Measurements from ENCODE around the gene NCF4. TPM values are rescaled to one million over a fixed set of nuclear protein-coding genes. Genes with fewer than 3 reads are reported as not detected.
A peak's percentile ranks its signal among the peaks of the same experiment; 100 is the strongest.

The NCF4 gene
- total and polyA plus RNA-seq, 7 donors: 1.5 to 4.3 (median 2.6) TPM

- TF ChIP-seq, protein P1, sequence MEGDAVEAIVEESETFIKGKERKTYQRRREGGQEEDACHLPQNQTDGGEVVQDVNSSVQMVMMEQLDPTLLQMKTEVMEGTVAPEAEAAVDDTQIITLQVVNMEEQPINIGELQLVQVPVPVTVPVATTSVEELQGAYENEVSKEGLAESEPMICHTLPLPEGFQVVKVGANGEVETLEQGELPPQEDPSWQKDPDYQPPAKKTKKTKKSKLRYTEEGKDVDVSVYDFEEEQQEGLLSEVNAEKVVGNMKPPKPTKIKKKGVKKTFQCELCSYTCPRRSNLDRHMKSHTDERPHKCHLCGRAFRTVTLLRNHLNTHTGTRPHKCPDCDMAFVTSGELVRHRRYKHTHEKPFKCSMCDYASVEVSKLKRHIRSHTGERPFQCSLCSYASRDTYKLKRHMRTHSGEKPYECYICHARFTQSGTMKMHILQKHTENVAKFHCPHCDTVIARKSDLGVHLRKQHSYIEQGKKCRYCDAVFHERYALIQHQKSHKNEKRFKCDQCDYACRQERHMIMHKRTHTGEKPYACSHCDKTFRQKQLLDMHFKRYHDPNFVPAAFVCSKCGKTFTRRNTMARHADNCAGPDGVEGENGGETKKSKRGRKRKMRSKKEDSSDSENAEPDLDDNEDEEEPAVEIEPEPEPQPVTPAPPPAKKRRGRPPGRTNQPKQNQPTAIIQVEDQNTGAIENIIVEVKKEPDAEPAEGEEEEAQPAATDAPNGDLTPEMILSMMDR (IDR thresholded peaks at IDR 0.05): no peak
- WGBS, 3 donors: 61% methylated on average over 8 of the region's 8 CpGs
- intact Hi-C loops (cut with DNase I): loop anchor here (2.0 to 10.0 kb wide), 5 partner anchors 74 to 309 kb away; no protein-coding TSS in a partner anchor
- no peak for DNase-seq
- Histone ChIP-seq H3K36me3 (ENCODE audit: insufficient read depth in 1 of 2, low read depth in 1 of 2) (no peaks in the 10 kb centered on the region), H3K4me3 (no peak overlapping the region), H3K9me3 (no peaks in the 10 kb centered on the region), H3K27me3 (ENCODE audit: insufficient read depth in 3 of 3, low read length in 2 of 3) (peaks cover 0 to under 1% (median 0%) of the 10 kb centered on the region in 3 donors), H3K4me1 (peaks cover 31% of the 10 kb centered on the region), H3K27ac (no peak overlapping the region)
- no peak for ATAC-seq
Measured at GRCh38 chr22:36856792-36857135, 4.0 kb upstream of the NCF4 start.

GRCh38 chr22:36858156-36858555, 2.6 kb upstream of the NCF4 start:
- H3K27me3 ChIP-seq (ENCODE audit: insufficient read depth in 3 of 3, low read length in 2 of 3): no peaks in the 10 kb centered on the region
- TF ChIP-seq, protein P1 (IDR thresholded peaks at IDR 0.05): no peak
- no peaks in the 10 kb centered on the region for H3K36me3 ChIP-seq (ENCODE audit: insufficient read depth in 1 of 2, low read depth in 1 of 2)
- ATAC-seq (peak in 2 of 4 donors; percentile 34 to 37), DNase-seq (no peak)
- intact Hi-C loops (cut with DNase I): loop anchor here (5.0 to 10.0 kb wide), 4 partner anchors 76 to 311 kb away; no protein-coding TSS in a partner anchor
- H3K9me3 ChIP-seq: no peaks in the 10 kb centered on the region
- no peak overlapping the region for H3K27ac ChIP-seq
- 28 to 47% (median 33%) methylated on average over 9 of the region's 9 CpGs for WGBS, 3 donors
- H3K4me1 ChIP-seq: peaks cover 31% of the 10 kb centered on the region
- H3K4me3 ChIP-seq: no peak overlapping the region

- TF ChIP-seq, protein P1 (IDR thresholded peaks at IDR 0.05): no peak
- 87 to 95% (median 91%) methylated on average over 2 of the region's 2 CpGs for WGBS, 3 donors
- Histone ChIP-seq H3K4me1 (peaks cover 31% of the 10 kb centered on the region), H3K36me3 (ENCODE audit: insufficient read depth in 1 of 2, low read depth in 1 of 2) (no peaks in the 10 kb centered on the region), H3K27ac (no peak overlapping the region), H3K4me3 (no peak overlapping the region), H3K27me3 (ENCODE audit: insufficient read depth in 3 of 3, low read length in 2 of 3) (no peaks in the 10 kb centered on the region), H3K9me3 (no peaks in the 10 kb centered on the region)
- DNase-seq (no peak), ATAC-seq (no peak)
- intact Hi-C loops (cut with DNase I): loop anchor here (5.0 to 10.0 kb wide), 4 partner anchors 77 to 312 kb away; no protein-coding TSS in a partner anchor
Measured at GRCh38 chr22:36858966-36859365, 1.8 kb upstream of the NCF4 start.

DNA sequence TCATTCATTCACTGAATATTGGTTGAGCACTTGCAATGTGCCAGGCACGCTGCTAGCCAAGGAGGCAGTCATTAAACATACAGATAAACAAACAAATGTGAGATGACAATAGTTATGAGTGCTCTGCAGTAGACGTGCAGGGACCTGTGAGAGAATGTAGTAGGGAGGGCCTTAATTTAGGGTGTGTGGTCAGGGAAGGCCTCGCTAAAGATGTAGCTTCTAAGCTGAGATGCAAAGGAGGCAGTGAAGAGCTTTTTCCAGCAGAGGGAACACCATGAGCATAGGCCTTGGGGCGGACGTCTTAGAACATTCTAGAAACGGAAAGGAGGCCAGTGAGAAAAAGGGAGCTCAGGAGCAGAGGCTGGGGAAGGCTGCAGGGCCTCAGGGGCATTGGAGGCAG, 789 bp upstream of the NCF4 start:
- no peak overlapping the region for H3K27ac ChIP-seq
- H3K4me3 ChIP-seq: no peak overlapping the region
- DNase-seq (no peak), ATAC-seq (no peak)
- TF ChIP-seq, protein P1 (IDR thresholded peaks at IDR 0.05): no peak
- H3K27me3 ChIP-seq (ENCODE audit: insufficient read depth in 3 of 3, low read length in 2 of 3): no peaks in the 10 kb centered on the region
- intact Hi-C loops (cut with DNase I): no loop called here
- no peaks in the 10 kb centered on the region for H3K9me3 ChIP-seq
- WGBS, 3 donors: 72 to 81% (median 76%) methylated on average over 6 of the region's 6 CpGs
- peaks cover 31% of the 10 kb centered on the region for H3K4me1 ChIP-seq
- H3K36me3 ChIP-seq (ENCODE audit: insufficient read depth in 1 of 2, low read depth in 1 of 2): no peaks in the 10 kb centered on the region

GRCh38 chr22:36860438-36860820, 377 bp upstream of the NCF4 start:
- intact Hi-C loops (cut with DNase I): no loop called here
- no peak overlapping the region for H3K27ac ChIP-seq

More at GRCh38 chr22:36860438-36860820, 377 bp upstream of the NCF4 start:
- Histone ChIP-seq H3K4me1 (peaks cover 28% of the 10 kb centered on the region), H3K27me3 (ENCODE audit: insufficient read depth in 3 of 3, low read length in 2 of 3) (no peaks in the 10 kb centered on the region), H3K4me3 (no peak overlapping the region), H3K36me3 (ENCODE audit: insufficient read depth in 1 of 2, low read depth in 1 of 2) (no peaks in the 10 kb centered on the region), H3K9me3 (no peaks in the 10 kb centered on the region)
- ATAC-seq: no peak
- WGBS, 3 donors: 96 to 100% (median 100%) methylated on average over 2 of the region's 2 CpGs
- TF ChIP-seq, protein P1 (IDR thresholded peaks at IDR 0.05): no peak
- no peak for DNase-seq
